GM12878 (cell line): ENCODE data around the gene MYL12B. TPM values are rescaled to one million over a fixed set of nuclear protein-coding genes. Genes with fewer than 3 reads are reported as not detected.

Source experiments
- ATAC-seq: fragments of 200-7000 bp; cut with Tn5 transposase; 3 replicates; pipeline ENCODE4 v1.9.1; 2020; ENCODE audit warnings: mild to moderate bottlenecking, moderate library complexity
- BruUV-seq: library from RNA; stranded (reverse); fragments of 400-500 nt; replicated peaks from 2 replicates; lab custom pipeline; 2021; lab: Mats Ljungman, UMichigan
- CTCF ChIA-PET: fragments of 300-600 bp; sonication (Branson Sonifier 250); formaldehyde crosslinking; extraction: SDS; loops from one replicate; lab custom pipeline; 2021; ENCODE audit warnings: inconsistent platforms; lab: Yijun Ruan, JAX
- POLR2A ChIA-PET: fragments of 350-600 bp; formaldehyde crosslinking; extraction: SDS; loops from one replicate; lab custom pipeline; 2021; ENCODE audit warnings: inconsistent platforms; lab: Charles Lee
- RAD21 ChIA-PET: fragments of 300-600 bp; sonication (Branson Sonifier 250); formaldehyde crosslinking; loops from one replicate; lab custom pipeline; 2023; ENCODE audit warnings: antibody characterized with exemption; ENCODE audit not compliant: unreplicated experiment; lab: Charles Lee
- SMC1A ChIA-PET: fragments of 300-600 bp; sonication (Branson Sonifier 250); formaldehyde crosslinking; loops from one replicate; lab custom pipeline; 2023; ENCODE audit not compliant: unreplicated experiment, uncharacterized antibody; lab: Charles Lee
- DNase-seq: peaks from one replicate; pipeline ENCODE4 v3.0.0-alpha.2; 2011; ENCODE audit warnings: low read depth, low spot score
- FAIRE-seq: peaks from 3 replicates; lab custom pipeline; 2011; peaks lifted over from hg19 to GRCh38; lab: Jason Lieb, UNC
- H2AFZ ChIP-seq: 2 replicates; pipeline ENCODE4 v1.6.0; 2011; ENCODE audit warnings: low read depth, low read length, control low read depth; ENCODE audit not compliant: control insufficient read depth
- H3K27ac ChIP-seq: 2 replicates; pipeline ENCODE4 v1.5.1; 2011; ENCODE audit warnings: control low read depth; ENCODE audit not compliant: control insufficient read depth, insufficient read depth
- H3K27me3 ChIP-seq, 2 experiments: replicated peaks in 1 of 2; 2 replicates each; pipeline versions ENCODE4 v1.6.0 to v1.6.1; 2011; ENCODE audit warnings: low read length in 1 of 2; ENCODE audit not compliant: control insufficient read depth in 2 of 2, insufficient read depth in 2 of 2
- H3K36me3 ChIP-seq, 2 experiments: 2 replicates each; pipeline ENCODE4 v1.5.1; 2011; ENCODE audit warnings: low read length in 1 of 2; ENCODE audit not compliant: control insufficient read depth in 2 of 2, insufficient read depth in 2 of 2
- H3K4me1 ChIP-seq: 2 replicates; pipeline ENCODE4 v1.6.1; 2011; ENCODE audit warnings: mild to moderate bottlenecking, low read length, moderate library complexity, mixed read lengths; ENCODE audit not compliant: control insufficient read depth, insufficient read depth
- H3K4me2 ChIP-seq: 2 replicates; pipeline ENCODE4 v1.6.0; 2011; ENCODE audit warnings: control low read depth; ENCODE audit not compliant: control insufficient read depth, insufficient read depth
- H3K4me3 ChIP-seq: fragments of 200-600 bp; sonication (generic); 2 replicates; pipeline ENCODE4 v1.5.1; 2016
- H3K79me2 ChIP-seq: 2 replicates; pipeline ENCODE4 v1.6.0; 2011; ENCODE audit warnings: low read length; ENCODE audit not compliant: control insufficient read depth, insufficient read depth
- H3K9ac ChIP-seq: 2 replicates; pipeline ENCODE4 v1.8.0; 2011; ENCODE audit warnings: low read length, control low read depth, mixed read lengths; ENCODE audit not compliant: control insufficient read depth, insufficient read depth
- H3K9me3 ChIP-seq: replicated peaks from 3 replicates; pipeline ENCODE4 v1.5.1; 2011; ENCODE audit warnings: mild to moderate bottlenecking, low read length; ENCODE audit not compliant: control insufficient read depth, insufficient read depth
- H4K20me1 ChIP-seq: 2 replicates; pipeline ENCODE4 v1.6.0; 2011; ENCODE audit not compliant: control insufficient read depth, insufficient read depth
- DPF2 ChIP-seq: fragments of 450-650 bp; IDR thresholded peaks from 2 replicates; pipeline ENCODE4 v1.6.1; 2017; ENCODE audit warnings: mild to moderate bottlenecking
- GABPA ChIP-seq: IDR thresholded peaks from 2 replicates; pipeline ENCODE4 v1.6.1; 2014; ENCODE audit warnings: antibody characterized with exemption, low read depth, mild to moderate bottlenecking, inconsistent platforms
- IKZF1 ChIP-seq: fragments of 450-650 bp; conservative IDR thresholded peaks from 2 replicates; pipeline ENCODE4 v1.6.1; 2017; ENCODE audit warnings: antibody characterized with exemption, mild to moderate bottlenecking
- KLF5 ChIP-seq: fragments of 450-650 bp; IDR thresholded peaks from 2 replicates; pipeline ENCODE4 v1.6.1; 2014; ENCODE audit warnings: mild to moderate bottlenecking; ENCODE audit not compliant: partially characterized antibody
- NR2C2 ChIP-seq: IDR thresholded peaks from 2 replicates; pipeline ENCODE4 v1.6.1; 2011; ENCODE audit warnings: borderline replicate concordance, low read depth; ENCODE audit not compliant: control insufficient read depth, insufficient read length
- STAT3 ChIP-seq: IDR thresholded peaks from 2 replicates; pipeline ENCODE4 v1.6.1; 2011; ENCODE audit warnings: low read depth, low read length, improper control_type of control experiment
- YY1 ChIP-seq: IDR thresholded peaks from 2 replicates; pipeline ENCODE4 v1.6.1; 2011; ENCODE audit warnings: low read depth, mild to moderate bottlenecking, low read length
- ZBTB40 ChIP-seq: fragments of 450-650 bp; IDR thresholded peaks from 2 replicates; pipeline ENCODE4 v1.6.1; 2016; ENCODE audit warnings: mild to moderate bottlenecking, moderate library complexity, borderline replicate concordance
- ZNF217 ChIP-seq: fragments of 450-650 bp; IDR thresholded peaks from 2 replicates; pipeline ENCODE4 v1.6.1; 2017; ENCODE audit warnings: antibody characterized with exemption, mild to moderate bottlenecking
- WGBS: methylation state at CpG from one replicate; pipeline ENCODE4 v1.1.6; 2016; ENCODE audit warnings: low lambda C conversion rate; ENCODE audit not compliant: insufficient replicate concordance, insufficient coverage; ENCODE audit errors: missing lambda C conversion rate; 5-methylcytosine and 5-hydroxymethylcytosine counted together
- in situ Hi-C: fragments of 300-500 bp; cut with MboI; formaldehyde crosslinking; loops from 9 replicates; pipeline ENCODE4 v1.14.3; 2018; ENCODE audit warnings: mixed read lengths
- intact Hi-C: fragments of 100-400 bp; cut with micrococcal nuclease; formaldehyde crosslinking; loops from one replicate; pipeline ENCODE4 v1.14.2; 2022; ENCODE audit not compliant: unreplicated experiment
- polyA plus RNA-seq, 11 experiments: library from polyadenylated mRNA; depleted of rRNA in 4 of 11; unstranded in 6 of 11; stranded (reverse) in 5 of 11; fragments of >200 nt; fragmentation: Nextera tagmentation in 4 of 11; fragmentation: Illumina TruSeq in 1 of 11; extraction: Ambion mirVana in 4 of 11; extraction: Trizol in 1 of 11; gene quantifications; 1 replicate in 1 of 11; 2 replicates in 10 of 11; pipeline versions ENCODE4 v1.2.1 to v1.2.3, GENCODE V29; 2011 to 2016; ENCODE audit warnings: inconsistent platforms in 2 of 11, missing spikeins in 2 of 11, low read depth in 1 of 11
- total RNA-seq, 4 experiments: library from RNA; depleted of rRNA in 3 of 4; stranded (reverse); fragments of >200 nt in 3 of 4; fragmentation: Illumina TruSeq in 1 of 4; extraction: Trizol in 1 of 4; gene quantifications; 2 replicates each; pipeline versions ENCODE4 v1.2.1 to v1.2.3, GENCODE V29; 2013 to 2021
- TF ChIP-seq, protein P1 (sequence below): fragments of 450-650 bp; IDR thresholded peaks from 2 replicates; pipeline ENCODE4 v1.6.1; 2017; ENCODE audit warnings: low read depth, mild to moderate bottlenecking, moderate library complexity
- TF ChIP-seq, protein P2 (sequence below): IDR thresholded peaks from 2 replicates; pipeline ENCODE4 v1.6.1; 2012; ENCODE audit warnings: low read length, inconsistent platforms
- TF ChIP-seq, protein P3 (sequence below): fragments of 450-650 bp; IDR thresholded peaks from 2 replicates; pipeline ENCODE4 v1.6.1; 2016; ENCODE audit warnings: mild to moderate bottlenecking

The MYL12B gene
- total and polyA plus RNA-seq, 10 of the 15 experiments (the other 5 are each of a cell fraction or from before 2014, with no cell fraction given) = 179 to 739 (median 400) TPM

DNA sequence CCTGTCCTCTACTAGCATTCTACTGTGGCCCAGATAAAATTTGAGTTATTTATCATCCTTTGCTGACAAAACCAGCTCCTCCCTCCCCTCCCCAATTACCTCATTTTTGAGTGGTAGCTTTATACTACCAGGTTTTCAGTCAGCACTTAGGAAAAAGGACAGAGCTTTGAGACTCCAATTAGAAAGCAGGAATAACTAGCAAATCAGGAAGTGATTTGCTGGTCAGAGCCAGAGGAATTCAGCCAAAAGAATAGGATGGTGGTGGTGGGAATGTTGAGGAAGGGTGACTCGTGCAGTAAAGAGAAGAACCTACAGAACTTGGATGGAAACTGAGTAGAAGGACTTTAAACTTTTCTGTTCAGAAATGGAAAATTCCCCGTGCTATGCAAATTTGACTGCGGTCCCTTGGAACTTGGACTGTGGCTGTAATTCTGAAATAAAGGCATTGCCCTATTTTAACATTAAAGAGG, 3.7 kb downstream of the MYL12B start (continued):
- TF ChIP-seq, protein P1, sequence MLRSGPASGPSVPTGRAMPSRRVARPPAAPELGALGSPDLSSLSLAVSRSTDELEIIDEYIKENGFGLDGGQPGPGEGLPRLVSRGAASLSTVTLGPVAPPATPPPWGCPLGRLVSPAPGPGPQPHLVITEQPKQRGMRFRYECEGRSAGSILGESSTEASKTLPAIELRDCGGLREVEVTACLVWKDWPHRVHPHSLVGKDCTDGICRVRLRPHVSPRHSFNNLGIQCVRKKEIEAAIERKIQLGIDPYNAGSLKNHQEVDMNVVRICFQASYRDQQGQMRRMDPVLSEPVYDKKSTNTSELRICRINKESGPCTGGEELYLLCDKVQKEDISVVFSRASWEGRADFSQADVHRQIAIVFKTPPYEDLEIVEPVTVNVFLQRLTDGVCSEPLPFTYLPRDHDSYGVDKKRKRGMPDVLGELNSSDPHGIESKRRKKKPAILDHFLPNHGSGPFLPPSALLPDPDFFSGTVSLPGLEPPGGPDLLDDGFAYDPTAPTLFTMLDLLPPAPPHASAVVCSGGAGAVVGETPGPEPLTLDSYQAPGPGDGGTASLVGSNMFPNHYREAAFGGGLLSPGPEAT = peak; percentile 61
- TF ChIP-seq STAT3 = no peak
- TF ChIP-seq IKZF1 = peak; percentile 51; the same call in 1 of the 2 replicates

DNA sequence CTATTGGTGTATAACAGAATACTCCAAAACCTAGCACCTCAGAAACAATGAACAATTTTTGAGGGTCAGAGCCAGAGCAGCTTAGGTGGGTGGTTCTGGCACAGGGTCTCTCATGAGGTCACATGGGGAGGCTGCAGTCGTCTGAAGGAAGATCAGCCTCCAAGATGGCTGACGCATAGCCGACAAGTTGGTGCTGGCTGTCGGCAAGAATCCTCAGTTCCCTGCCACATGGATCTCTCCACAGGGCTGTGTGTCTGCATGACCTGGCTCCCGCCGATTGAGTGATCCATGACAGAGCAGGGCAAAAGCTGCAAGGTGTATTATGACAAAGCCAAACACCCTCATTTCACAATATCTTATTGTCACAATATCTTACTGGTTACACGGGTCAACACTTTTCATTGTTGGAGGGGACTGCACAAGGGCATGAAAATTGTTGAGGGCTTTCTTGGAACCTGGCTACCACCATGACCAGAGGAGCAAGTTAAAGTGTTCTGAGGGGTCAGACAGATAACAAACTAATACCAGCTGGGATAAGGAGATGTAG, 4.2 kb downstream of the MYL12B start:
- SMC1A ChIA-PET = interaction anchor here (1.0 to 5.2 kb wide), 6 partner anchors 8 to 400 kb away, joined by 3 to 105 read pairs (median 5); partner anchors contain the start of gene MYL12A
- intact Hi-C loops (no loop called here), in situ Hi-C loops (loop anchor here (25.0 kb wide), 1 partner anchor 996 kb away; no protein-coding TSS in a partner anchor)
- Histone ChIP-seq H3K4me1 (peaks cover 12% of the 10 kb centered on the region), H3K4me3 (peak overlapping the region; percentile 45), H2AFZ (no peak overlapping the region), H3K36me3 (peaks cover 0 to 2% of the 10 kb centered on the region in 2 experiments; a peak in 1 of 4 replicates), H3K79me2 (peaks cover 97% of the 10 kb centered on the region), H4K20me1 (no peaks in the 10 kb centered on the region), H3K9ac (0 out of 2 replicates have a peak overlapping the region, but pooled peaks have one; percentile 4), H3K9me3 (no peaks in the 10 kb centered on the region), H3K4me2 (peak overlapping the region; percentile 53), H3K27me3 (no peaks in the 10 kb centered on the region), H3K27ac (no peak overlapping the region; the same call in none of the 2 replicates)
- WGBS = 54% methylated on average over 7 of the region's 7 CpGs
- RAD21 ChIA-PET = interaction anchor here (1.0 to 4.6 kb wide), 5 partner anchors 10 to 1791 kb away, joined by 3 to 37 read pairs (median 6); partner anchors contain the start of gene MYL12A
- POLR2A ChIA-PET = interaction anchor here (0.8 to 5.1 kb wide), 4 partner anchors 10 to 19 kb away, joined by 5 to 36 read pairs (median 8); partner anchors contain the start of gene MYL12A
- DNase-seq (no peak), ATAC-seq (no peak), FAIRE-seq (no peak)
- no TSS peak for BruUV-seq
- CTCF ChIA-PET = interaction anchor here (1.0 to 3.1 kb wide), 3 partner anchors 10 to 14 kb away, joined by 3 to 11 read pairs (median 3); no protein-coding TSS in a partner anchor
- TF ChIP-seq GABPA = no peak
- no peak for TF ChIP-seq ZBTB40
- no peak for TF ChIP-seq NR2C2
- peak; percentile 76 for TF ChIP-seq YY1
- 0 out of 2 replicates have a peak, but pooled peaks have one; percentile 16 for TF ChIP-seq IKZF1
- TF ChIP-seq, protein P2, sequence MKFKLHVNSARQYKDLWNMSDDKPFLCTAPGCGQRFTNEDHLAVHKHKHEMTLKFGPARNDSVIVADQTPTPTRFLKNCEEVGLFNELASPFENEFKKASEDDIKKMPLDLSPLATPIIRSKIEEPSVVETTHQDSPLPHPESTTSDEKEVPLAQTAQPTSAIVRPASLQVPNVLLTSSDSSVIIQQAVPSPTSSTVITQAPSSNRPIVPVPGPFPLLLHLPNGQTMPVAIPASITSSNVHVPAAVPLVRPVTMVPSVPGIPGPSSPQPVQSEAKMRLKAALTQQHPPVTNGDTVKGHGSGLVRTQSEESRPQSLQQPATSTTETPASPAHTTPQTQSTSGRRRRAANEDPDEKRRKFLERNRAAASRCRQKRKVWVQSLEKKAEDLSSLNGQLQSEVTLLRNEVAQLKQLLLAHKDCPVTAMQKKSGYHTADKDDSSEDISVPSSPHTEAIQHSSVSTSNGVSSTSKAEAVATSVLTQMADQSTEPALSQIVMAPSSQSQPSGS = no peak
- TF ChIP-seq DPF2 = 0 out of 2 replicates have a peak, but pooled peaks have one; percentile 33
- TF ChIP-seq, protein P3, sequence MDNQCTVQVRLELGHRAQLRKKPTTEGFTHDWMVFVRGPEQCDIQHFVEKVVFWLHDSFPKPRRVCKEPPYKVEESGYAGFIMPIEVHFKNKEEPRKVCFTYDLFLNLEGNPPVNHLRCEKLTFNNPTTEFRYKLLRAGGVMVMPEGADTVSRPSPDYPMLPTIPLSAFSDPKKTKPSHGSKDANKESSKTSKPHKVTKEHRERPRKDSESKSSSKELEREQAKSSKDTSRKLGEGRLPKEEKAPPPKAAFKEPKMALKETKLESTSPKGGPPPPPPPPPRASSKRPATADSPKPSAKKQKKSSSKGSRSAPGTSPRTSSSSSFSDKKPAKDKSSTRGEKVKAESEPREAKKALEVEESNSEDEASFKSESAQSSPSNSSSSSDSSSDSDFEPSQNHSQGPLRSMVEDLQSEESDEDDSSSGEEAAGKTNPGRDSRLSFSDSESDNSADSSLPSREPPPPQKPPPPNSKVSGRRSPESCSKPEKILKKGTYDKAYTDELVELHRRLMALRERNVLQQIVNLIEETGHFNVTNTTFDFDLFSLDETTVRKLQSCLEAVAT = no peak
- no peak for TF ChIP-seq KLF5
- no peak for TF ChIP-seq ZNF217
